CD4-positive, alpha-beta T cell treated with Interleukin-15 for 1 hour (primary cell): ENCODE data around the gene TP53INP2.
"Not testable (repeated sequence)": the region's sequence is repeated elsewhere in the genome, so short reads cannot be mapped to it uniquely, and the experiment has no call there.

Experiments
- DNase-seq: peaks from one replicate; pipeline ENCODE4 v3.0.0-alpha.2; 2020

TP53INP2 gene, protein sequence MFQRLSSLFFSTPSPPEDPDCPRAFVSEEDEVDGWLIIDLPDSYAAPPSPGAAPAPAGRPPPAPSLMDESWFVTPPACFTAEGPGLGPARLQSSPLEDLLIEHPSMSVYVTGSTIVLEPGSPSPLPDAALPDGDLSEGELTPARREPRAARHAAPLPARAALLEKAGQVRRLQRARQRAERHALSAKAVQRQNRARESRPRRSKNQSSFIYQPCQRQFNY

DNA sequence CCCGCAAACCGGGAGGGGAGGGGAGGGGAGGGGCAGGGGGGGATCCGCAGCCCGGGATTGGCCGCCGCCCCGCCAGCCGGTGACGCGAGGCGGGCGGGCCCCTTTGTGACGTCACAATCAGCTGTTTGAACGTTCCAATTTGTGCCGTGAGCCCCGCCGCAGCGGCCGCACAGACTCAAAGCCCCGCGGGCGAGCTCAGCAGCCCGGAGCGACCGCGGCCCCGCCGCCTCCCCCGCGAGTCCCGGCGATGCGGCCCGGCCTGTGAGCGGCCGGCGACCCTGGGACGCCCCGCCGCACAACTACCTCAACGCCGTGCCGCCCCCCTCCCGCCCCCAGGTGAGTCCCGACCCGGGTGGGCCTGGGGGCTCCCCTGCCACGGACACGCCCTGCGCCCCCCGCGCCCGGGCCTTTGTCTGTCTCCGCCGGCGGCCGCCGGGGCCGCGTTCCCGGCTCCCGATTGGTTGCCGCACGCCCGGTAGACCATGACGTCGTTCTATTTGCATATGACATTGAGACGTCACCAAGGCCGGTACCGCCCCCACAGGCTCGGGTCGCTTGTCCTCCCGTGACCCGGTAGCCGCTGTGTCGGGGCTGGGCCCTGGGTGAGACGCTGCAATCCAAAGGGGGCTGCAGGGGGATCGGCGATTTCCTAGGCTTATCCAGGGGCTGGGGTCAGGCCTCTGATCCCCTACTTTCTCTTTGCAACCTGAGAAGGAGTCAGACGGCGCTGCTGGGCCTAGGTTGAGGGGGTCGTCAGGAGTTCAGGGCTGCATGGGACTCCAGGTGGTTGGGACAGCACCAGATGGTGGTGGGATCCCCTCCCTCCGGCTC is at the start of gene TP53INP2:
TSS of gene TP53INP2 (plus strand) at position 168 of the 831 bp plus-strand sequence. CDS start 4,396 bp downstream, outside the sequence.
- DNase-seq, result peak; percentile 94

GRCh38 chr20:34658654-34659053 is 45.5 kb upstream of the TP53INP2 start:
- not testable (repeated sequence) for DNase-seq

DNA sequence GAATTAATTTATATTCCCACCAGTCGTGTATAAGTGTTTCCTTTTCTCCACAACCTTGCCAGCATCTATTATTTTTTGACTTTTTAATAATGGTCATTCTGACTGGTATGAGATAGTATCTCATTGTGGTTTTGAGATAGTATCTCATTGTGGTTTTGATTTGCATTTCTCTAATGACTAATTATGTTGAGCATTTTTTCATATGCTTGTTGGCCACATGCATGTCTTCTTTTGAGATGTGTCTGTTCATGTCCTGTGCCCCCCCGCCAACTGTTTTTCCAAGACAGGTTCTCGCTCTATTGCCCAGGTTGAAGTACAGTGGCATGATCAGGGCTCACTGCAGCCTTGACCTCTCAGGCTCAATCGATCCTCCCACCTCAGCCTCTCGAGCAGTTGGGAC is 42.3 kb upstream of the TP53INP2 start:
- DNase-seq, result not testable (repeated sequence)

- no peak for DNase-seq
Observed at GRCh38 chr20:34663213-34663943, 40.8 kb upstream of the TP53INP2 start.

DNA sequence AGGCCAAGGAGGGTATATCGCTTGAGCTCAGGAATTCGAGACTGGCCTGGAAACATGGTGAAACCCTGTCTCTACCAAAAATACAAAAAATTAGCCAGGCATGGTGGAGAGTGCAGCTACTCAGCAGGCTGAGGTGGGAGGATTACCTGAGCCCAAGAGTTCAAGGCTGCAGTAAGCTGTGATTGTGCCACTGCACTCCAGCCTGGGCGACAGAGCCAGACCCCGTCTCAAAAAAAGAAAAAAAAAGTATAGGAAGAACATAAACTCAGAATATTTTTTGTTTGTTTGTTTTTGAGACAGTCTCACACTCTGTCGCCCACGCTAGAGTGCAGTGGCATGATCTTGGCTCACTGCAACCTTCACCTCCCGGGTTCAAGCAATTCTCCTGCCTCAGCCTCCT is 39.4 kb upstream of the TP53INP2 start:
- not testable (repeated sequence) for DNase-seq

DNA sequence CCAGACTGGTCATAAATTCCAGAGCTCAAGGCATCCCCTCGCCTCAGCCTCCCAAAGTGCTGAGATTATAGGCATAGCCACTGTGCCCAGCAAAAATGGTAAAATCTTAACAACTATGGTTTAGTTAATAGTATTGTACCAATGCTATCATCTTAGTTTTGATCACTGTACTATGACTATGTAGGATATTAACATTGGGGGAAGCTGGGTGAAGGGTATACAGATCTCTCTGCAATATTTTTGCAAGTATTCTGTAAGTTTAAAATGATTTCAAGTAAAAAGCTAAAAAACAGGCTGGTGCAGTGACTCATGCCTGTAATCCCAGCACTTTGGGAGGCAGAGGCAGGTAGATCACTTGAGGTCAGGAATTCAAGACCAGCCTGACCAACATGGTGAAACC is 35.0 kb upstream of the TP53INP2 start:
- DNase-seq, result no peak

- no peak for DNase-seq
Observed at GRCh38 chr20:34673412-34673811, 30.7 kb upstream of the TP53INP2 start.

DNA sequence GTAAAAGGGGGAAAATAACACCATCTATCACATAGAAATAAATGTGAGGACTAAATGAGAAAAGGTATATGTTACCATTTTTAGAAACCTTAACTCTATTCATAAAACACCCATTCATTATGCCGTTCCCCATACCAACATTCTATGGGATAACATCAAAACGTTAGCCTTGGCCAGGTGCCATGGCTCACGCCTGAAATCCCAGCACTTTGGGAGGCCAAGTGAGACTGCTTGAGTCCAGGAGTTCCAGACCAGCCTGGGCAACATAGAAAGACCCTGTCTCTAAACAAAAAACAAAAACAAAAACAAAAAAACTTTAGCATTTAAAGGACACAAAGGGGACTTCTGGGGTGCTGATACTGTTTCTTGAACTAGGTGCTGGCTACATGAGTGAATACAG is 28.6 kb upstream of the TP53INP2 start:
- no peak for DNase-seq

GRCh38 chr20:34675993-34676641 is 28.0 kb upstream of the TP53INP2 start:
- no peak for DNase-seq

DNA sequence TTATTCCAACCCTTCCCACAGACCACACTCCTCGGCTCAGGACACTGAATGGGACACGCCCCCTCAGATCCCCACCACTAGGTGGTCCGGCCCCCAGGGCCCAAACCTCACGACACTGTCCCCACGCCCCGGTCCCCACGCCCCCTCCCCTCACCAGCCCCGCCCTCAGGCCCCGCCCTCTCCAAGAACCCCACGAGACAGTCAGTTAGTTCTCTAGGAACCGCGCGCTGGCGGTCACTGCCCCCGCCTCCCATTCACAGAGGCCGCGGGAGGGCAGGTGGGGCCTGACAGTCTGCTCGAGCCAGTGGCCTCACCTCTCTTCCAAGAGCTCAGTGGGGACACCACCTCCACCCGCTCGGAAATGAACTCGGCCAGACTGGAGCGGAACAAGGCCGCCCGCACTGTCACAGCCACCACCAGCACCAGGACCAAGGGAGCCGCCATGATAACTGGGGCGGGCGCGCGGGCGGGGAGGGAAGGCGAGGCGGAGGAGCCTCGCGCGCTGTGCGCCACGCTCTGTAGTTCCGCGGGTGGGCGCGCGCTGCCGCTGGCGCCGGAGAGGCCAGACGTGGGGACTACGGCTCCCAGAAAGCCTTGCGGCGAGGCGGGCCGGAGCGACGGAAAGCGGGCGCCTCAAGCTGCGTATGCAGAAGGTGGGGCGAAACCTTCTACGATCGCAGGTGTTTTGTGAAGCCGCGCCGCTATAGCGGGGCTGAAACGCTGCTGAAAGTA is 27.3 kb upstream of the TP53INP2 start, which contains the start of gene PIGU:
TSS of gene PIGU (minus strand) at position 451 of the 732 bp plus-strand sequence. CDS start at position 444, 7 bp downstream.
- DNase-seq, result peak; percentile 95

DNA sequence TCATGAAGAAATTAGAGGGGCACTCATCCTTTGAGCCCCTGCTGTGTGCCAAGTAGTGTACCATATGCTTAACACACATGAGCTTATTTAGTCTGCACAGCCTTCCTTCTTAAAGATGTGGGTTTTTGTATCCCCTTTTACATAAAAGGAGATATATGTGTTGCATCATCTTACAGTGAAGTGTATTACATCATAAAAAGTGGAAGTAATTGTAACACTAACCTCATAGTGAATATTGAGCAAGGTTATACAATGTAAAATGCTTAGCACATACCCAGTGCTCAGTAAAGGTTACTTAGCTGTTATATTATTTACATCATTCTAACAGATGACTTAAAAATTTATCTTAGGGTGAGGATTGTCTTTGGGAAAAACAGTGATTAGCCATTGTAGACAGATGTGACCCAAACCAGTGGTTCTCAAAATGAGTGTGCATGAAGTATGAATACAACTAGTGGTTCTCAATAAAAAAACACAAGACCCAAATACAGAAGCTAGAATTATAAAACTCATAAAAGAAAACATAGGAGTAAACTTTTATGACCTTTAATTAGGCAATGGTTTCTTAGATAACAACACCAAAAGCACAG is 23.5 kb upstream of the TP53INP2 start:
- no peak for DNase-seq

DNA sequence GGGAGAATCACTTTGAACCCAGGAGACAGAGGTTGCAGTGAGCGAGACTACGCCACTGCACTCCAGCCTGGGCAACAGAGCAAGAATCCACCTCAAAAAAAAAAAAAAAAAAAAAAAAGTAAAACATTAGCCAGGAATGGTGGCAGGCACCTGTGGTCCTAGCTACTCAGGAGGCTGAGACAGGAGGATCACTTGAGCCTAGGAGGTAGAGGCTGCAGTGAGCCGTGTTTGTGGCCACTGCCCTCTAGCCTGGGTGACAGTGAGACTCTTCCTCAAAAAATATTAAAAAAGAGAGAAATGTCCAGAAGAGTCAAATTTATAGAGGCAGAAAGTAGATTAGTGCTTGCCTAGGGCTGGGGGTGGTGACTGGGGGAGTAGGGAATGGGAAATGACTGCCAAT is 20.5 kb upstream of the TP53INP2 start:
- DNase-seq, result no peak

- no peak for DNase-seq
Observed at GRCh38 chr20:34689486-34689885, 14.7 kb upstream of the TP53INP2 start.

DNA sequence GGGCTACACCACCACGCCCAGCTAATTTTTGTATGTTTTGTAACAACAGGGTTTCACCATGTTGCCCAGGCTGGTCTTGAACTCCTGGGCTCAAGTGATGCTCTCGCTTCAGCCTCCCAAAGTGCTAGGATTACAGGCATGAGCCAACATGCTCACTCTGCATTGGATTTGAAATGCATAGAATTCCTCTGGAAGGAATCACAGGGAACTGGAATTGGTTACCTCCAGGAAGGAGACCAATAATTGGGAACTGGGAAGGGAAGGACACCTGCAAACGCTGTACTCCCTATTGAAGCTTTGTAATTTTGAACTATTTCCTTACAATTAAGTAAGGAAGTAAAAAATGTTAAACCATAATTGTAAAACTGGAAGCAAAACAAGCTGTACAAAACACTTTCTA is 12.3 kb upstream of the TP53INP2 start:
- no peak for DNase-seq

DNA sequence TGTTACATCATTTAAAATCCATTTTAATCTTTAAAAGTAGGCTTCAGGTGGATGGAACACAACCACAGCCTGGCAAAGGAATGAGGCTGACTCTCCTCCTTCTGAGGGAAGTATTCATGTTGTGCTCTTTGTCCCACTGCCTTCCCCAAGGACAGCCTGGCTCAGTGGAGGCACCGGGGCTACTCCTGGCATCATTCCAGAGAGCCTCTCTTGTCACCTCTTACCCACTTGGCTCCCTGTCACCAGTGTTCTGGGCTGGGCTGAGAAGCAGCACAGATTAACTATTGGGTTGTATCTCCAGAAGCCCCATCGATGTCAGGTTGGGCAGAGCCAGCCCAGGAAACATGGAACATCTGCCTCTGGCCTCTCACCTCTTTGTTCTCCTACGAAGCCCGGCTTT is 10.7 kb upstream of the TP53INP2 start:
- no peak for DNase-seq

DNA sequence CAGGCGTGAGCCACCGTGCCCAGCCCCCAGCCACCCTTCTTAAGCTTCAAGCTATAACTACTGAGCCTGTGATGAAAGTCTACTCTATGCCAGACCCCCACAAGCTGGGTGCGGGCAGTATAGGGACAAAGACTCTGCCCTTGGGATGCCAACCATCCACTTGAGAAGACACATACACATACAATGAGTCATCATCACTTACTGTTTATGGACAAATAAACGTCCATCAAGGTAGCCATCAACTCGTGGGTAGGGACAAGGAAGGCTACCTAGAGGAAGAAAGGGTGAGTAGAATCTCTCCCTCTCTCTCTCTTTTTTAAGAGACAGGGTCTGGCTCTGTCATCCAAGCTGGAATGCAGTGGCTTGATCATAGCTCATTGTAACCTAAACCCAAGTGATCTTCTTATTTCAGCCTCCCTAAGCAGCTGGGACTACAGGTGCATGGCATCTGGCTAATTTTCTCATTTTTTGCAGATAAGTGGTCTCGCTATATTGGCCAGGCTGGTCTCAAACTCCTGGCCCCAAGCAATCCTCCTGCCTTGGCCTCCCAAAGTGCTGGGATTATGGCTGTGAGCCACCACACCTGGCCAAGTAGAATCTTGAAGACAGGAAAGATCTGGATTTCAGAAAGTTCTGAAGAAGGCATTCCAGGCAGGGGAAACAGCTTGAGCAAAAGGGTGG is 2.6 kb upstream of the TP53INP2 start:
- no peak for DNase-seq

- no peak for DNase-seq
Observed at GRCh38 chr20:34703061-34703423, 1.1 kb upstream of the TP53INP2 start.

DNA sequence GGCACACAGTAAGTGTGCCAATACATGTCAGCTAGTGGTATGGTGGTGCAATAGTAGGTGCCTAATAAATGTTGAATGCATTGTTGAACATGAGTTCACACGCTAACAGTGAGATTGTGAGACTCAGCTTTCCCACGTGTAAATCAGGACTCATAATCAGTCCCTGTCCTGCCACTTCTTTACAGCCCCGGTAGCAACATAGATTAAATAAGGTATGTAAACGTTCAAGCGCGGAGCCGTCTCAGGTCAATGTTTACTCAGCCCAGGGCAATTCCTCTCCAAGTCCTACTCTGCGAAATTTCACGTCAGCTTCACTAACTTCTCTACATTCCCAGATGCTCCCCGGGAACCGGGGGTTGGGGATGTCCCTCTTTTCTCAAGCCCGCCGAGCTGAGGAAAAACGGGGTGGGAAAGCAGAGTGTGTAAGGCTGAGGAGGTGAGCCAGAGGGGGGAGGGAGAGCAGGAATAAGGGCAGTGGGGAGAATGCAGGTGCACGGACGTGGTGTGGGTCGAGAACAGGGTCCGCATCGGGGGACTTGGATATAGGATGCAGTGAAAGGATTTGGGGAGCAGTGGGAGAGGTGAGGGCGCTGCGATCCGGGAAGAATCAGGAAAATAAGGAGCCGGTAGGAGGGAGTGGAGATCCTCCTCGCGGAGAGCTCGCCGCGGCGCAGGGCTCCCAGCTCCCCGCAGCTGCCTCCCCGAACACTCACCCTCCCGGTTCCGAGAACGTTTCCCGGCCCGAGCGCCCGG is 544 bp upstream of the TP53INP2 start:
- no peak for DNase-seq

DNA sequence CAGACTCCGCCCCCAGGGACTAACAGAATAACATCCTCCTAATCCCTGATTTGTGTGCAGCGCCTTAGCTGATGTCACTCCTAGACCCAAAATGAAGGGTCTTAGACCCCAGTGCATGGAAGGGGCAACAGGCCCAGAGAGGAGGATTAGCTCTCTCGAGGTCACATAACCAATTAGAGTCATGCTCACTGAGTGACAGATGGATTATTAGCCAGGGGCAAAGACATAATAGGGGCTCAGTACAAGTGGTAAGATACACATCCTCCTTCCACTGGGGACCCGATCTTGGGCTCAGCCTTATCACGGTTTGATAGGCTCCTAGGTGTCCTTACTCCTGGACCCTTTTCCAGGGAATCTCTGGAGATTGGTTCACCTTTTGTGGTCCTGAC is 858 bp downstream of the TP53INP2 start:
- no peak for DNase-seq
